CD4-positive, alpha-beta T cell treated with Interleukin-17A for 1 hour (primary cell): Measurements from ENCODE around the gene OR6K2.

Experiments used
- DNase-seq: peaks from one replicate; pipeline ENCODE4 v3.0.0-alpha.2; 2020

OR6K2 gene

GRCh38 chr1:158685085-158685484, 15.4 kb downstream of the OR6K2 start:
- no peak for DNase-seq

DNA sequence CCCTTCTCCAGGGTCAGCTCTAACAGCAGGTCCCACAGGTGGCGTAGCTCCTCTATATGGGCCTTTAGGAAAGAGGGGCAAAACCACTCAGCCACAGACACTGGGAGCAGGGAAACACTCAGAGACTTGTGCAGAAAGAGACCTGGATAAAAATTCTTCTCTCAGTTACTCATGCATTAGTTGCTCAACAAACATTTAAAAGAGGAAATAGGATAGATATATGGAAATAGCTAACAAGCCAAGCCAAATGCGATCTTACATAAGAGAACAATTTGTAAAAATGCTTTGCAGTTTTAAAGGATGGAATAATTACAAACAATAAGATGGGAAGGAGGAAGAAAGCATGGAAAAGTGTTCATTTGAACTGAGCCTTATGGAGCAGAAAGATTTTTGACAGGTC, 18.8 kb downstream of the OR6K2 start:
- no peak for DNase-seq

- DNase-seq = no peak
Measured at GRCh38 chr1:158679289-158679688, 21.2 kb downstream of the OR6K2 start.

GRCh38 chr1:158675563-158676323, 24.7 kb downstream of the OR6K2 start:
- DNase-seq = no peak

GRCh38 chr1:158674302-158674701, 26.1 kb downstream of the OR6K2 start:
- no peak for DNase-seq

GRCh38 chr1:158666037-158666436, 34.4 kb downstream of the OR6K2 start:
- no peak for DNase-seq

- DNase-seq = no peak
Measured at GRCh38 chr1:158654571-158654970, 45.9 kb downstream of the OR6K2 start.

- DNase-seq = no peak
Measured at GRCh38 chr1:158654086-158654485, 46.4 kb downstream of the OR6K2 start.

DNA sequence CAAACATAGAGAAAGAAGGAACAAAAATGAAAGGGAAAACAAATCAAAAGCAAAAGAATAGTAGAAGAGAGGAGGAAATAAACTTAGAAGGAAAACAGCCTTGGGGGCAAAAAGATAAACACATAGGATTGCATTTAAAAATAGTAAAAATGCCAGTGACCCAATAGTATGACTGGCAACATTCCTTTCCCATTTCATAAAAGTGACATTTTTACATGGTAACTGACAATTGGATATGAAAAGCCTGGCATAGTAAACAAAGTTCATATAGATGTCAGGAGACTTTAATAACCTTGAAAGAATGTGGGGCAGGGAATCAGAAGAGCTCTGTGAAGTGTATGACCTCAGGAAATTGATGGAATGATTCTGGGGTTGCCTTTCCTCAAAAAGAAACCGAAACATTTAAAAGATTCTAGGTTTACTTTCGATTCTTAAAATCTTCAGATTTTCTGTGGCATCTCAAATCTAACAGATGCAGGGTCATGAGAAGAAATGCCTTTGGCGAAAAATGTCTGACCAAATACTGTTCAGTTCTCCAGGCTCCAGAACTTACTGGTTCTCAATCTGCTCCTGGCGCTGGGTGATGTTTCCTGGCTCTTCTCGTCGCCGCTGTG, 47.6 kb downstream of the OR6K2 start:
- DNase-seq = no peak
